Stimulated activated CD8-positive, alpha-beta memory T cell treated with anti-CD3 and anti-CD28 coated beads, Interleukin-12 subunit alpha, Interleukin-12 subunit beta, amount 100 ng/mL, for 24 hours (primary cell): Measurements from ENCODE around the gene BRINP1.
"Not testable (repeated sequence)": the region's sequence is repeated elsewhere in the genome, so short reads cannot be mapped to it uniquely, and the experiment has no call there.

ENCODE experiments used
- DNase-seq: peaks from one replicate; pipeline ENCODE4 v3.0.0-alpha.2; 2020; ENCODE audit errors: extremely low read depth

Gene BRINP1

GRCh38 chr9:119213471-119213870 lies 155.8 kb downstream of the BRINP1 start:
- DNase-seq = no peak

DNA sequence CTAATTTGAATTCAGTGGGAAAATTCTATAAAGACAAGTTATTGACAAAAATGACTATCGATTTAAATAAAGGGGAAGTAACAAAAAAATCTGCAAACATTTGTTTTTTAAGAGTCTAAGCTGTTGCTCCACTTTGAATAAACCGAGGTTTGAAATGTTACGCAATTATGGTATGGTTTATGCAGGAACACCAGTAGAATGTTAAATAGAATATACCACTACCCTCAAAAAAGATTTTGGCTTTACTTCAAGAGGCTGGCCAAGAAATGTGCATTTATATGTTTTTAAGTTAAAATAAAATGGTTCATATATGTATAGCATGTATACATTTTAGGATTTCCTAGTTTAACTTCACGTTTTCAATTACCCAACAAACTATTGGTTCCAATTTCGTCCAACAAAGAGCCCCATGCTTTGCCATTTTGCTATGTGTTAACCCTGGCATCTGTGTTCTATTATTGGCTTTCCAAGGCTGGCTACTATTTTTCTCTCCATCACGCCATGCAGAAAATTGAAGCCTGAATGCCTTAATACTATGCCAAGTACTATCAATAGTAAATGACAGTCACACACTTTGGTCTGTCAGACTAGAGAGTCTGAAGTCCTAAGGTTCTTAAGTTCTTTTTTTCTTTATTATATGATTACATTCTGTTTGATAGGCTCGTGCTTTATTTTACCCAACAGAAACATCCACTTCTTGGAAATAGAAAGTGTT lies 171.2 kb downstream of the BRINP1 start:
- DNase-seq = no peak

- no peak for DNase-seq
Measured at GRCh38 chr9:119195521-119195920, 173.7 kb downstream of the BRINP1 start.

DNA sequence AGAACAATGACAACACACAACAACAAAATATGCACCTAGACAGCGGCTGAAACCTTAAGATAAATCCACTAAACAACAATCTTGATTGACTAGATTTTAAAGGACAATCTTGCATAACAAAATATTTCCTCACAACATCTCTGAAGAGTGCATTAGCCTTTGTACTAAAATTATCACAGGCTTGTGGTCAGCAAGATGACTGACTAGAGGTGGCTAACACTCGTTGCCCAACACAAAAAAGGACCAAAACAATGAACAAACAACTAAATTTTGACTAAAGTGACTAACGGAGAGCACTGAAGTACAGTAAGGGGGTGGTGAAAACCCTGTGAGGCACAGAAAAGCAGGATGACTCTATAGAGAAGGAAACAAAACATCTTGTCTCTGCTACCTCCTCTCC lies 183.9 kb downstream of the BRINP1 start:
- no peak for DNase-seq

DNA sequence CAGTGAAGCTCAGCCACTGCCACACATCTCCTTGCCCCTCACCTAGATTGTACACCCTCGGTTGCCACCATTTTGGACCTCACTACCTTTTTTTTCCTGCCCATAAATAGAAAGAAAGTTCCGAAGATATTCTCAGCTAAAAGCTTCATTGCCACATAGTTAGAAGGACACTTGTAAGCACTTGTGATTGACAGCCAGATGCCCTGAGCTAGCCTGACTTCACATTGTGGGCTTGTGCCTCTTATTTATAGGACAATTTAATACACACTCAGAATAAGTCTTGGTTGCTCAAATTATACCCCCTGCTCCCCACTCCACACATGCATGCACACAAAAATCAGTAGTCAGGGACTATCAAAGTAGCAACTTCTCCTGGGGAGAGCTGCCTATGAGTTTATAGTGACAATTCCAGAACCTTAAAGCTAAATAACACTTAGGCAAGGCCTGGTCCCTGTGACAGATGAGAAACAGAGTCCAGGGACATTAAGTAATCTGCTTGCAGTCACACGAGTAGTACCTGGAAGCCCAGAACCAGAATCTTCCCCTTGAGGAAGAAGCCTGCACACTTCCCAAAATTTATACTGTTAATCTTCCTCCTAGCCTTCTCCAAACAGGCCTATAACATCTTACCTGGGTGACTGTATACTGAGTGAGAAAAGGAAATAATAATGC lies 184.8 kb downstream of the BRINP1 start:
- DNase-seq = no peak

DNA sequence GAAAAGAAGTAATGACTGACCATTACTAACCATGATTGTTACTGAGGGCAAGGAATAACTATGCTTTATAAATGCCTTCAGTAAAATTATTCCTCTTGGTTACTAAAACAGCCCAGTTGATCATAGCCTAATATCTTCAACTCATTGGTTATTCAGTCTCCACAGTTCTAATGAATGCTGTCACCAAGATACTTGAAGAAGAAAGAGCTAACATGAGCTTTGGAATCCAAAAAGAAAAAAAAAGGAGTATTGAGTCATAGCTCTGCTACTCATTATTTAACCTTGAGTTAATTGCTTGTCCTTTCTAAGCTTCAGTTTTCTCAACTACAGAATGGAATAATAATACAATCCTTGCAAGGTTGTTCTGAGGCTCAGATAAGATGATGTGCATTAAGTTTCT lies 187.7 kb downstream of the BRINP1 start:
- DNase-seq = no peak

DNA sequence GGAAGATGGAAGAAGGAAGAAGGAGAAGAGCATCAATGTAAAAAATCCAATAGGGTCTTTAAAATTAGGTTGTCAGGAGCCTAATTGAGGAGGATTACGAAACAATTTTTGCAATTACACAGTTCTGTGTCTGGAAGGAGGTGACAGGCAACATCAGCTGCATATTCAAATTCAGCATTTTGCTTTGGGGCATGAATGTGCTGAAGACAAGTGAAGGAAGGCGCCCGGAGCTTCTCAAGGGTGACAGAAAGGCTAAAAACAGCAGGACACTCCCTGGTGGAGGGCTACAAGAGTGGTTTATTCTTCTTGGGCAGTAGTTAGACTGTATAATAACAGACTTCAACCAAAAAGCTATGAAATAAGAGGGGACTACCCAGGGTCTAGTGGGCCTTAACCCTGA lies 188.3 kb downstream of the BRINP1 start:
- DNase-seq = no peak

DNA sequence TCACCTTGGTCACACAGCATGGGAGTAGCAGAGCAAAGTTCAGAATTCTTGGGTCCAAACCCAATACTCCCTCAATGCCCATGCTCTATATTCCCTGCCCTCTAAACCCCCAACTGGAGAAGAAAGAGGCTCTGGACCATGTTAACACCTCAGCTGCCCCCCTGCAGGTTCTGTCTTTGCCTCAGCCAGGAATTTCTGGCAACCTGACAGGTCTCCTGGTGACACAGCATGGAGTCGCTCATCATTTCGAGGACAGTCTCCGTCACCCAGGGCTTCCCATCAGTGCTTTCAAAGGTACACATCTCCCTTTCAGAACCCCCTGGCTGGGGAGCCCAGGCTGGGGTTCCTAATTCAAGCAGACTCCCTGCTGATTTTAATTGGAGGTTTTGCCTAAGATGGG lies 189.5 kb downstream of the BRINP1 start:
- no peak for DNase-seq

GRCh38 chr9:119177196-119177595 lies 192.0 kb downstream of the BRINP1 start:
- DNase-seq = no peak

GRCh38 chr9:119175581-119175980 lies 193.7 kb downstream of the BRINP1 start:
- no peak for DNase-seq

DNA sequence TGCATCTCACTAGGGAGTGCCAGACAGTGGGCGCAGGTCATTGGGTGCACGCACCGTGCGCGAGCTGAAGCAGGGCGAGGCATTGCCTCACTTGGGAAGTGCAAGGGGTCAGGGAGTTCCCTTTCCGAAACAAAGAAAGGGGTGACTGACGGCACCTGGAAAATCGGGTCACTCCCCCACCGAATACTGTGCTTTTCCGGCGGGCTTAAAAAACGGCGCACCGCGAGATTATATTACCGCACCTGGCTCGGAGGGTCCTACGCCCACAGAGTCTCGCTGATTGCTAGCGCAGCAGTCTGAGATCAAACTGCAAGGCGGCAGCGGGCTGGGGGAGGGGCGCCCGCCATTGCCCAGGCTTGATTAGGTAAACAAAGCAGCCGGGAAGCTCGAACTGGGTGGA lies 200.0 kb downstream of the BRINP1 start:
- DNase-seq = not testable (repeated sequence)

DNA sequence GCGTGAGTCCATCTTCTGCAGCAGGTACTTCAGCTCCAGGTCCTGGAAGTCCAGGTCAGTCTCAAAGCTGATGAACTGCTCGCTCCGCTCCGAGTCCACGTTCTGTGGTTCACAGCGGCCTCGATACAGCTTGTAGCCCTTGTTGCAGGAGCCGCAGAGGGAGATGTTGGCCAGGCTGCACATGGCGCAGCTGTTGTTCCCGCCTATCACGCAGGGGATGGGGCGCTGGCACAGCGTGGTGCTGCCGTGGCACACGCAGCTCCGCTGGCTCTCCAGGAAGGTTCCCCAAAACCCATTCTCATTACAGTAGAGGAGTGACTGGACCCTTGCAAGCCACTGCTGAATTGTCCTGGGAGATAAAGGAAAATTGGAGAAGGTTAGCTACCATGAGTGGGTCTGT lies 201.4 kb downstream of the BRINP1 start:
- DNase-seq = no peak

DNA sequence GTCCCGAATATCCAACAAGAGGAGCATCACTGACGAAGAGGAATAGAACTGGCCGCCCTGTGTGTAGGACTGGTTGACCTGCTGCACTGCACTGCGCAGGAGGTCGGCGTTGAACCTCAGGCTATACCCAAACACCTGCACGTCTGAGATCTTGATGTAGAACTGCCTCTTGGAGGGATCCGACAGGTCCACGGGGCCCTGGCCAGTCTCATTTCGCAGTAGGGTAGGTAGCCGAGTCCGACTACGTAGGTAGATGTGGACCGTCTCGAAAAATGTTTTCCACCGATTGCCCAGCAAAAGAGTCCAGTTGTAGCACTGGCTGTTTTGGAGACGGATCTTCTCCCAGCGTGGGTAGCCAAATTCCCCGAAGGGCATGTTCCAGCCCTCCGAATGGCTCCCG lies 202.0 kb downstream of the BRINP1 start:
- no peak for DNase-seq

DNA sequence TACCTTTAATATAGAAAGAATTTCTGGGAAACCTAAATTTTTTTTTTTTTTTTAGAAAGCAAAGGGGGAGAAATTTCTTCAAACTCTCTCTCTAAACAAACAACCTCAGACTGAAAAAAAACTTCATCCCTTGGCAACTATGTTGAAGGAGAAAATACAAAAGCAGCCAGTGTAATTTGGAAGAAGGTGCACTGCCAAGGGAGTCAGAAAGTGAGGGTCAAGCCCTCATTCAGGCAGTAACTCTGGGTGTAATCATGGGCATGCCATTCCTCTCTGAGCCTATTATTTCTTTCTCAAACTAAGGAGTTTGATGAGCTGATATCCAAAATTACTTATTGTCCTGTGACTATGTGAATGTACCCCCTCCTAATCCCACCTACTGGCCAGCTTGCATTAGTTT lies 203.1 kb downstream of the BRINP1 start:
- DNase-seq = no peak

DNA sequence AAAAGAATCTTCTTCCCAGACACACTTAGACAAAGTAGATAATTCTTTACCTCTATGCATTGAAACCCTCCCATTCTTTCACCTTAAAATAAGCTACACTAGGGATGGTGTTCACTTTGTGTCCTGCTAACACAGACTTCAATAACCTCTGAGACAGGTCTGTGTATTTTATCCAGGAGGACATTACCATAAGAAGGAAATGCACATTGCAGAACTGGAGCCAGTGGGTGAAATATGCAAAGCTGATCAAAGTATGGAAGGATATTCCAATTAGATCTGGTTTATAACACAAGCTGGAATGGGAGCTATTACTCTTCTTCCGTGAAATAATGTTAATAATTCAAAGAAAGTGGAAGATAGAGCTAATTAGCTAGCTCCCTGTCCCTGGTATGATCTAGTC lies 204.1 kb downstream of the BRINP1 start:
- DNase-seq = no peak

DNA sequence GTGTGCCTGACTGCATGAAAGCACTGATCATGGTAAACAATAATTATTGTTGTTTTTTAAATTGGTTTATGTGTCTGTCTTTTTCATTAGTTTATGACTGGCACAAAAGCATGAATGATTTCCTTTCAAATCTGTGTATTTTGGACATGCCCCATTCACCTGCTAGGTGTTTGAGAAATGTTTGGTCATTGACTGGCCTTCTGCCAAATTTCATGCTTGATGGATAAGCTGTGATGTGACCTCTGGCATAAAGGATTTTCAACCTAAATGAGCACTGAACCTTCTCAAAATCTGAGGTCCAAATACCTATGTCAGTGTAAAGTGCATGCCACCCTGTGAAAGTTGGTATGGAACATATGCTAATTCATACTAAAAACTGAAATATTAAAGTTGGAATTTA lies 204.5 kb downstream of the BRINP1 start:
- no peak for DNase-seq

GRCh38 chr9:119160551-119160950 lies 208.7 kb downstream of the BRINP1 start:
- DNase-seq = no peak

DNA sequence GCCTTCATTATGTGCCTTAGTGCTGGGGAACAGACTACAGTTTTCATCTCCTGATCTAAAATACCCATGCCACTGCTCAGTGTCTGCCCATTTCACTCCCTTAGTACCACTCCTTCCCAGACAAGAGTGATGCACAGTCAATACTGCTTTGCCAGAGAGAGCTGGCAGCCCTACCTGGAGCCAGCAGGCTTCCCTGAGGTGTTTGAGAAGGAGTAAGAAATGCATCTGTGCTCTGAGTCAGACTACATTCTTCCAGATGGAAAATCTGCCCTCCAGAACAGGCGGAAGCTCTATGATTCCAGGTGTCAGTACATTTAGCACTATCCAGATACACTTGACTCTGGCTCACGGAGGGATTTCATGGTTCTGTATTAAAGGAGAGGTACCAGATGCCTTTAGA lies 209.8 kb downstream of the BRINP1 start:
- no peak for DNase-seq

DNA sequence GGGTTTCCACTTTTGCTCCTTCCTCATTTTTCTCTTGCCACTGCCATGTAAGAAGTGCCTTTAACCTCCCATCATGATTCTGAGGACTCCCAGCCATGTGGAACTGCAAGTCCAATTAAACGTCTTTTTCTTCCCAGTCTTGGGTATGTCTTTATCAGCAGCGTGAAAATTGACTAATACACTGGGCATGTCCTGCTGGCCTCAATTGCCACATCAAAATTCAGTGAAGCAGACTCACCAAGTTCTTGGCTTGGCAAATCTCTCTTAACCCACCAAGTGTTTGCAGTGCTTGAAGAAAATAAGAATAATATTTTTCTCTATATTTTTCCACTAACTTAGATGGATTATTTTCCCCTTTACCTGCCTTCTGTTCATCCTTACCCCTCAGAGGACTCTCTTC lies 212.0 kb downstream of the BRINP1 start:
- DNase-seq = no peak

- DNase-seq = no peak
Measured at GRCh38 chr9:119156354-119156753, 212.9 kb downstream of the BRINP1 start.

DNA sequence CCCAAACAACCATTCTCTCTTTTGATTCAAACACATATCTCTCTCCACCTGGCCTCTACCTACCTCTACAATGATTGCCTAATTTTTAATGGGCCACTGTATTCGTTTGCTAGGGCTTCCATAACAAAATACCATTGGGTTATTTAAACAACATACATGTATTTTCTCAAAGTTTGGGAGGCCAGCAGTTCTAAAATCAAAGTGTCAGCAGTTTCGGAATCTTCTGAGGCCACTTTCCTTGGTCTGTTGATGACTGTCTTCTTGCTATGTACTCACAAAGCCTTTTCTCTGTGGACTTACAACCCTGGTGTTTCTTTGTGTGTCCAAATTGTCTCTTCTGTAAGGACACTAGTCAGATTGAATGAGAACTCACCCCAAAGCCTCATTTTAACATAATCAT lies 214.7 kb downstream of the BRINP1 start:
- DNase-seq = no peak

GRCh38 chr9:119153402-119153801 lies 215.8 kb downstream of the BRINP1 start:
- no peak for DNase-seq

GRCh38 chr9:119148855-119149254 lies 220.4 kb downstream of the BRINP1 start:
- no peak for DNase-seq

DNA sequence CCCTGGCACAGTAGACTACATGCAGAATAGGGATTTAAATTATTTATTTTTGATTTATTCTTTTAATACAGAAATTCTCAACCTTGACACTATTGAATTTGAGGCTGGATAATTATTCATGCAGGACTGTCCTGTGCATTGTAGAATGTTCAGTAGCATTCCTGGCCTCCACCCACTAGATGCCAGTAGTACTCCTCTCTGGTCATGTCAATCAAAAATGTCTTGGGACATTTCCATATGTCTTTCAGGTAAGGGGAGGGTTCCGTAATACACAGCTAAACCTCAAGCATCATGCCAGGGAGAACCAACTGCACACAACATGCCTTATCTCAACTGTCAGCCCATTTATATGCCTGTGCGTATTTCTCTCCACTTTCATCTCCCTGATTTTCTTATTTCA lies 231.8 kb downstream of the BRINP1 start:
- no peak for DNase-seq
